OCI-LY7 (cell line): ENCODE results near the gene E4F1. TPM values are rescaled to one million over a fixed set of nuclear protein-coding genes. Genes with fewer than 3 reads are reported as not detected.

Source experiments
- BruUV-seq: library from RNA; stranded (reverse); fragments of 400-500 nt; replicated peaks from 2 replicates; lab custom pipeline; 2021; lab: Mats Ljungman, UMichigan
- CTCF ChIA-PET: fragments of 300-600 bp; sonication (Branson Sonifier 250); formaldehyde crosslinking; loops from one replicate; lab custom pipeline; 2022; ENCODE audit warnings: antibody characterized with exemption; ENCODE audit not compliant: unreplicated experiment; lab: Charles Lee
- POLR2A ChIA-PET: fragments of 300-600 bp; sonication (Branson Sonifier 250); formaldehyde crosslinking; loops from one replicate; lab custom pipeline; 2022; ENCODE audit warnings: antibody characterized with exemption; lab: Charles Lee
- DNase-seq: peaks from one replicate; pipeline ENCODE4 v3.0.0-alpha.2; 2015; ENCODE audit warnings: low spot score
- H2AFZ ChIP-seq: fragments of 200-600 bp; sonication (generic), shearing (Covaris generic); 2 replicates; pipeline ENCODE4 v1.6.1; 2014; ENCODE audit warnings: mild to moderate bottlenecking, antibody characterized with exemption, low read length, moderate library complexity
- H3K27ac ChIP-seq: fragments of 200-600 bp; sonication (generic); 2 replicates; pipeline ENCODE4 v1.5.1; 2014; ENCODE audit warnings: mixed run types, low read depth, mild to moderate bottlenecking, moderate library complexity, low read length, inconsistent platforms; ENCODE audit not compliant: poor library complexity, severe bottlenecking
- H3K36me3 ChIP-seq: fragments of 200-600 bp; sonication (generic); 2 replicates; pipeline ENCODE4 v1.6.1; 2014; ENCODE audit warnings: mild to moderate bottlenecking, antibody characterized with exemption, low read length, moderate library complexity, mixed read lengths; ENCODE audit not compliant: insufficient read depth
- H3K4me1 ChIP-seq: fragments of 200-600 bp; sonication (generic); 2 replicates; pipeline ENCODE4 v1.5.1; 2014; ENCODE audit warnings: mild to moderate bottlenecking, low read length; ENCODE audit not compliant: insufficient read depth, poor library complexity, severe bottlenecking
- H3K4me2 ChIP-seq: fragments of 200-600 bp; sonication (generic); 2 replicates; pipeline ENCODE4 v1.6.1; 2014; ENCODE audit warnings: mild to moderate bottlenecking, low read length
- H3K4me3 ChIP-seq: fragments of 200-600 bp; sonication (generic); 2 replicates; pipeline ENCODE4 v1.5.1; 2014; ENCODE audit warnings: mild to moderate bottlenecking, low read depth, low read length; ENCODE audit not compliant: poor library complexity, severe bottlenecking
- H3K79me2 ChIP-seq: fragments of 200-600 bp; sonication (generic); 2 replicates; pipeline ENCODE4 v1.6.1; 2016; ENCODE audit warnings: low read depth, mild to moderate bottlenecking, low read length, moderate library complexity, mixed read lengths; ENCODE audit not compliant: insufficient read depth
- H3K9me2 ChIP-seq: fragments of 200-600 bp; sonication (generic); 2 replicates; pipeline ENCODE4 v1.6.1; 2016; ENCODE audit warnings: mild to moderate bottlenecking, low read length, mixed read lengths; ENCODE audit not compliant: insufficient read depth
- H3K9me3 ChIP-seq: fragments of 200-600 bp; sonication (generic); 2 replicates; pipeline ENCODE4 v1.6.1; 2014; ENCODE audit warnings: mild to moderate bottlenecking, mixed run types, low read length, mixed read lengths
- H4K20me1 ChIP-seq: fragments of 200-600 bp; sonication (generic); 2 replicates; pipeline ENCODE4 v1.6.1; 2014; ENCODE audit warnings: mild to moderate bottlenecking, antibody characterized with exemption, low read length, moderate library complexity, mixed read lengths; ENCODE audit not compliant: insufficient read depth
- CTCF ChIP-seq: fragments of 200-600 bp; sonication (generic); conservative IDR thresholded peaks from 2 replicates; pipeline ENCODE4 v1.5.1; 2014; ENCODE audit warnings: mild to moderate bottlenecking, antibody characterized with exemption, low read length, moderate library complexity, mixed read lengths
- EZH2phosphoT487 ChIP-seq: fragments of 200-600 bp; sonication (generic); IDR thresholded peaks from 2 replicates; pipeline ENCODE4 v1.6.1; 2018; ENCODE audit warnings: low read depth, borderline replicate concordance, mild to moderate bottlenecking, mixed run types, antibody characterized with exemption, low read length, moderate library complexity, mixed read lengths
- intact Hi-C: fragments of 100-400 bp; cut with micrococcal nuclease; formaldehyde crosslinking; loops from one replicate; pipeline ENCODE4 v1.10.0; 2022; ENCODE audit not compliant: unreplicated experiment
- total RNA-seq, 2 experiments: library from RNA; depleted of rRNA in 1 of 2; stranded (reverse); fragments of >200 nt in 1 of 2; shearing (Covaris generic) in 1 of 2; gene quantifications; 2 replicates each; pipeline ENCODE4 v1.2.3, GENCODE V29; 2014 to 2022

The E4F1 gene
- total RNA-seq, 2 experiments from 2014 or later = 42.3 to 59.6 TPM

GRCh38 chr16:2273484-2273883, 50.1 kb downstream of the E4F1 start:
- Histone ChIP-seq H3K9me2 (no peaks in the 10 kb centered on the region), H3K79me2 (peaks cover 6% of the 10 kb centered on the region; the same call in 1 of the 2 replicates), H4K20me1 (no peaks in the 10 kb centered on the region), H3K4me3 (no peak overlapping the region), H3K36me3 (no peaks in the 10 kb centered on the region), H3K4me1 (peaks cover 12% of the 10 kb centered on the region), H3K4me2 (no peak overlapping the region), H3K9me3 (no peaks in the 10 kb centered on the region), H3K27ac (no peak overlapping the region), H2AFZ (no peak overlapping the region)
- ChIA-PET POLR2A (no interaction called here), CTCF (no interaction called here)
- TF ChIP-seq EZH2phosphoT487 (no peak), CTCF (no peak)
- BruUV-seq = no TSS peak
- intact Hi-C loops = no loop called here
- DNase-seq = no peak

GRCh38 chr16:2273931-2274330, 50.5 kb downstream of the E4F1 start:
- TF ChIP-seq EZH2phosphoT487 = no peak
- no peaks in the 10 kb centered on the region for H4K20me1 ChIP-seq
- H3K9me3 ChIP-seq = no peaks in the 10 kb centered on the region
- ChIA-PET POLR2A (no interaction called here), CTCF (no interaction called here)
- no peak overlapping the region for H3K4me2 ChIP-seq
- no TSS peak for BruUV-seq
- H3K9me2 ChIP-seq = no peaks in the 10 kb centered on the region
- intact Hi-C loops = no loop called here
- H3K27ac ChIP-seq = no peak overlapping the region
- no peak for DNase-seq
- H3K4me3 ChIP-seq = no peak overlapping the region
- peaks cover 12% of the 10 kb centered on the region for H3K4me1 ChIP-seq
- H3K36me3 ChIP-seq = no peaks in the 10 kb centered on the region
- no peak overlapping the region for H2AFZ ChIP-seq
- peaks cover 5% of the 10 kb centered on the region; the same call in 1 of the 2 replicates for H3K79me2 ChIP-seq

- H3K4me3 ChIP-seq = no peak overlapping the region
- ChIA-PET POLR2A (no interaction called here), CTCF (no interaction called here)
- no TSS peak for BruUV-seq
- H3K9me2 ChIP-seq = no peaks in the 10 kb centered on the region
- no peak overlapping the region for H3K27ac ChIP-seq
- no peak overlapping the region for H2AFZ ChIP-seq
- H3K79me2 ChIP-seq = no peaks in the 10 kb centered on the region
- no peaks in the 10 kb centered on the region for H3K9me3 ChIP-seq
- no peak for DNase-seq
- no peaks in the 10 kb centered on the region for H3K4me1 ChIP-seq
- intact Hi-C loops = no loop called here
- H3K36me3 ChIP-seq = no peaks in the 10 kb centered on the region
- no peak for TF ChIP-seq EZH2phosphoT487
- no peak for TF ChIP-seq CTCF
- H4K20me1 ChIP-seq = no peaks in the 10 kb centered on the region; the same call in 1 of the 2 replicates
- H3K4me2 ChIP-seq = no peak overlapping the region
These were observed 52.3 kb downstream of the E4F1 start for GRCh38 chr16:2275476-2276367.
